ENCODE measurements around the gene CCT6B. TPM values are rescaled to one million over a fixed set of nuclear protein-coding genes. Genes with fewer than 3 reads are reported as not detected.

Gene CCT6B
- total RNA-seq, 1 donor from 2014 or later = 2.4 TPM

GRCh38 chr17:34926661-34927060 lies 34.6 kb downstream of the CCT6B start:
- Histone ChIP-seq H3K27me3 (ENCODE audit: control insufficient read depth, insufficient read depth, low read length) (no peaks in the 10 kb centered on the region), H3K36me3 (ENCODE audit: control insufficient read depth, insufficient read depth, low read length) (no peaks in the 10 kb centered on the region), H3K4me3 (ENCODE audit: low read depth, low read length) (no peak overlapping the region)
- no peak for DNase-seq (ENCODE audit: low read depth)
- TF ChIP-seq, protein P1, sequence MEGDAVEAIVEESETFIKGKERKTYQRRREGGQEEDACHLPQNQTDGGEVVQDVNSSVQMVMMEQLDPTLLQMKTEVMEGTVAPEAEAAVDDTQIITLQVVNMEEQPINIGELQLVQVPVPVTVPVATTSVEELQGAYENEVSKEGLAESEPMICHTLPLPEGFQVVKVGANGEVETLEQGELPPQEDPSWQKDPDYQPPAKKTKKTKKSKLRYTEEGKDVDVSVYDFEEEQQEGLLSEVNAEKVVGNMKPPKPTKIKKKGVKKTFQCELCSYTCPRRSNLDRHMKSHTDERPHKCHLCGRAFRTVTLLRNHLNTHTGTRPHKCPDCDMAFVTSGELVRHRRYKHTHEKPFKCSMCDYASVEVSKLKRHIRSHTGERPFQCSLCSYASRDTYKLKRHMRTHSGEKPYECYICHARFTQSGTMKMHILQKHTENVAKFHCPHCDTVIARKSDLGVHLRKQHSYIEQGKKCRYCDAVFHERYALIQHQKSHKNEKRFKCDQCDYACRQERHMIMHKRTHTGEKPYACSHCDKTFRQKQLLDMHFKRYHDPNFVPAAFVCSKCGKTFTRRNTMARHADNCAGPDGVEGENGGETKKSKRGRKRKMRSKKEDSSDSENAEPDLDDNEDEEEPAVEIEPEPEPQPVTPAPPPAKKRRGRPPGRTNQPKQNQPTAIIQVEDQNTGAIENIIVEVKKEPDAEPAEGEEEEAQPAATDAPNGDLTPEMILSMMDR (IDR thresholded peaks at IDR 0.05; ENCODE audit: insufficient read depth, low read length, poor library complexity, severe bottlenecking) = no peak

DNA sequence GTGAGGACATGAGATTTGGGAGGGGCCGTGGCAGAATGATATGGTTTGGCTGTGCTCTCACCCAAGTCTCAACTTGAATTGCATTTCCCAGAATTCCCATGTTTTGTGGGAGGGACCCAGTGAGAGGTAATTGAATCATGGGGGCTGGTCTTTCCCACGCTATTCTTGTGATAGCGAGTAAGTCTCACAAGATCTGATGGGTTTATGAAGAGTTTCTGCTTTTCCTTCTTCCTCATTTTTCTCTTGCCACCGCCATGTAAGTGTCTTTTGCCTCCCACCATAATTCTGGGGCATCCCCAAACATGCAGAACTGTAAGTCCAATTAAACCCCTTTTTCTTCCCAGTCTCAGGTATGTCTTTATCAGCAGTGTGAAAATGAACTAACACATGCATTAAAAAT lies 40.6 kb downstream of the CCT6B start:
- DNase-seq (ENCODE audit: low read depth) = no peak
- no peaks in the 10 kb centered on the region for H3K27me3 ChIP-seq (ENCODE audit: control insufficient read depth, insufficient read depth, low read length)
- H3K36me3 ChIP-seq (ENCODE audit: control insufficient read depth, insufficient read depth, low read length) = no peaks in the 10 kb centered on the region
- TF ChIP-seq, protein P1 (IDR thresholded peaks at IDR 0.05; ENCODE audit: insufficient read depth, low read length, poor library complexity, severe bottlenecking) = no peak
- no peak overlapping the region for H3K4me3 ChIP-seq (ENCODE audit: low read depth, low read length)

DNA sequence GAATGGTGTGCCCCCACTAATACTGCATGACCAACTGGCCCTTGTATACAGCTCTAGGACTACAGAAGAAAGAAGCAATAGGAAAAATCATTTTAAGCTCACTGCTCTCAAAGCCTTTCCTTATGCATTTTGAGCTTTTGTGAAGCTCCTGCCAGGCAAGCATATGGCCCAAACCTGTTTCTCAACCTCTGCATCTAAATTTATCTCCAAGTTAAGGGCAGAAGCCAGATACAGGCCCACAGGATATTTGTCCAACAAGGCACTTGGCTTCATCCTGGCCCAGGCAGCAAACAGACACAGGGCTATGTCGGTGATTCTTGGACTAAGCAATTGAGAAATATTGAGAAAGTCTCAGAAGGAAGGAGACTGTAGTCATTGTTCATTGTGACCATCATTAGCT lies 43.9 kb downstream of the CCT6B start:
- no peak for DNase-seq (ENCODE audit: low read depth)
- TF ChIP-seq, protein P1 (IDR thresholded peaks at IDR 0.05; ENCODE audit: insufficient read depth, low read length, poor library complexity, severe bottlenecking) = no peak
- Histone ChIP-seq H3K27me3 (ENCODE audit: control insufficient read depth, insufficient read depth, low read length) (no peaks in the 10 kb centered on the region), H3K36me3 (ENCODE audit: control insufficient read depth, insufficient read depth, low read length) (no peaks in the 10 kb centered on the region), H3K4me3 (ENCODE audit: low read depth, low read length) (no peak overlapping the region)

- H3K27me3 ChIP-seq (ENCODE audit: control insufficient read depth, insufficient read depth, low read length) = no peaks in the 10 kb centered on the region
- H3K36me3 ChIP-seq (ENCODE audit: control insufficient read depth, insufficient read depth, low read length) = no peaks in the 10 kb centered on the region
- DNase-seq (ENCODE audit: low read depth) = no peak
- TF ChIP-seq, protein P1 (IDR thresholded peaks at IDR 0.05; ENCODE audit: insufficient read depth, low read length, poor library complexity, severe bottlenecking) = no peak
- no peak overlapping the region for H3K4me3 ChIP-seq (ENCODE audit: low read depth, low read length)
Measured at GRCh38 chr17:34916120-34916519, 45.1 kb downstream of the CCT6B start.

GRCh38 chr17:34913001-34913400 lies 48.3 kb downstream of the CCT6B start:
- no peak for DNase-seq (ENCODE audit: low read depth)
- no peaks in the 10 kb centered on the region for H3K27me3 ChIP-seq (ENCODE audit: control insufficient read depth, insufficient read depth, low read length)
- TF ChIP-seq, protein P1 (IDR thresholded peaks at IDR 0.05; ENCODE audit: insufficient read depth, low read length, poor library complexity, severe bottlenecking) = no peak
- H3K4me3 ChIP-seq (ENCODE audit: low read depth, low read length) = no peak overlapping the region
- no peaks in the 10 kb centered on the region for H3K36me3 ChIP-seq (ENCODE audit: control insufficient read depth, insufficient read depth, low read length)

- Histone ChIP-seq H3K36me3 (ENCODE audit: control insufficient read depth, insufficient read depth, low read length) (no peaks in the 10 kb centered on the region), H3K27me3 (ENCODE audit: control insufficient read depth, insufficient read depth, low read length) (no peaks in the 10 kb centered on the region), H3K4me3 (ENCODE audit: low read depth, low read length) (no peak overlapping the region)
- DNase-seq (ENCODE audit: low read depth) = no peak
- TF ChIP-seq, protein P1 (IDR thresholded peaks at IDR 0.05; ENCODE audit: insufficient read depth, low read length, poor library complexity, severe bottlenecking) = no peak
Measured at GRCh38 chr17:34909040-34909439, 52.2 kb downstream of the CCT6B start.
